K562 (cell line): Measurements from ENCODE around the gene C1orf167. TPM values are rescaled to one million over a fixed set of nuclear protein-coding genes. Genes with fewer than 3 reads are reported as not detected.

Experiments used
- ARNT ChIP-seq, 2 experiments: fragments of 450-650 bp; IDR thresholded peaks; 2 replicates each; pipeline ENCODE4 v1.6.1; 2016; ENCODE audit warnings: mild to moderate bottlenecking in 1 of 2
- ATF2 ChIP-seq: sonication (generic); formaldehyde crosslinking; IDR thresholded peaks from 2 replicates; pipeline ENCODE4 v1.8.1; 2022; ENCODE audit warnings: missing genetic modification reagents
- DIDO1 ChIP-seq: fragments of 450-650 bp; IDR thresholded peaks from 2 replicates; pipeline ENCODE4 v1.6.1; 2016; ENCODE audit warnings: low read depth, missing biosample characterization, missing genetic modification characterization
- ELF2 ChIP-seq: fragments of 250-450 bp; sonication (Bioruptor Pico); IDR thresholded peaks from 2 replicates; pipeline ENCODE4 v1.5.0; 2021; ENCODE audit warnings: mild to moderate bottlenecking
- EP400 ChIP-seq: fragments of 450-650 bp; IDR thresholded peaks from 2 replicates; pipeline ENCODE4 v1.6.1; 2017; ENCODE audit warnings: antibody characterized with exemption, mild to moderate bottlenecking, moderate library complexity
- HDAC2 ChIP-seq: fragments of 450-650 bp; IDR thresholded peaks from 2 replicates; pipeline ENCODE4 v1.6.1; 2016; ENCODE audit warnings: mild to moderate bottlenecking
- NR1H2 ChIP-seq: sonication (generic); formaldehyde crosslinking; IDR thresholded peaks from 2 replicates; pipeline ENCODE4 v1.4.0; 2020; ENCODE audit warnings: mild to moderate bottlenecking, missing genetic modification reagents
- POLR2B ChIP-seq: fragments of 450-650 bp; IDR thresholded peaks from 2 replicates; pipeline ENCODE4 v1.6.1; 2018; ENCODE audit warnings: low read depth; ENCODE audit not compliant: partially characterized antibody
- RAD51 ChIP-seq: fragments of 450-650 bp; IDR thresholded peaks from 2 replicates; pipeline ENCODE4 v1.7.1; 2016; ENCODE audit warnings: low read depth, mild to moderate bottlenecking, borderline replicate concordance
- RBM25 ChIP-seq: fragments of 200-400 bp; formaldehyde crosslinking; IDR thresholded peaks from 2 replicates; pipeline ENCODE4 v1.6.1; 2018; ENCODE audit warnings: low read length, low read depth, moderate library complexity; ENCODE audit not compliant: severe bottlenecking
- RREB1 ChIP-seq: fragments of 250-450 bp; sonication (Bioruptor Pico); IDR thresholded peaks from 2 replicates; pipeline ENCODE4 v1.4.0; 2020
- SIRT6 ChIP-seq: IDR thresholded peaks from one replicate; pipeline ENCODE4 v1.6.1; 2012; ENCODE audit warnings: low read depth, mild to moderate bottlenecking, control low read depth, inconsistent platforms, low read length, moderate library complexity
- STAT5A ChIP-seq: IDR thresholded peaks from 2 replicates; pipeline ENCODE4 v1.6.1; 2012; ENCODE audit warnings: low read length, inconsistent platforms, borderline replicate concordance
- ZBTB1 ChIP-seq: sonication (generic); formaldehyde crosslinking; IDR thresholded peaks from 2 replicates; pipeline ENCODE4 v1.8.1; 2023; ENCODE audit warnings: missing genetic modification reagents, low read depth, mild to moderate bottlenecking, borderline replicate concordance
- ZNF165 ChIP-seq: fragments of 250-450 bp; sonication (Bioruptor Pico); IDR thresholded peaks from 2 replicates; pipeline ENCODE4 v1.4.0; 2020; ENCODE audit warnings: borderline replicate concordance
- ZNF699 ChIP-seq: fragments of 250-450 bp; sonication (Bioruptor Pico); IDR thresholded peaks from 2 replicates; pipeline ENCODE4 v1.8.0; 2021; ENCODE audit warnings: mild to moderate bottlenecking, moderate library complexity; ENCODE audit not compliant: insufficient replicate concordance
- ZNF77 ChIP-seq: fragments of 250-450 bp; sonication (Bioruptor Pico); IDR thresholded peaks from 2 replicates; pipeline ENCODE4 v1.5.0; 2020
- polyA plus RNA-seq, 8 experiments: library from polyadenylated mRNA; depleted of rRNA in 4 of 8; stranded (reverse) in 5 of 8; unstranded in 3 of 8; fragments of >200 nt; fragmentation: Nextera tagmentation in 2 of 8; fragmentation: Illumina TruSeq in 1 of 8; extraction: Ambion mirVana in 2 of 8; extraction: Trizol in 1 of 8; gene quantifications; 2 replicates each; pipeline versions ENCODE4 v1.2.1 to v1.2.3, GENCODE V29; 2011 to 2014; ENCODE audit warnings: inconsistent platforms in 1 of 8, missing spikeins in 1 of 8
- total RNA-seq, 7 experiments: library from RNA; depleted of rRNA in 6 of 7; stranded (reverse); fragments of >200 nt in 6 of 7; fragmentation: Illumina TruSeq in 2 of 7; extraction: Trizol in 2 of 7; gene quantifications; 2 replicates each; pipeline versions ENCODE4 v1.2.1 to v1.2.3, GENCODE V29; 2011 to 2021; ENCODE audit warnings: low replicate concordance in 1 of 7
- TF ChIP-seq, protein P1 (sequence below), 2 experiments: fragments of 450-650 bp in 1 of 2; sonication (generic) in 1 of 2; formaldehyde crosslinking in 1 of 2; IDR thresholded peaks in 1 of 2; conservative IDR thresholded peaks in 1 of 2; 2 replicates each; pipeline versions ENCODE4 v1.6.1 to v1.8.1; 2016 to 2023; ENCODE audit warnings: mild to moderate bottlenecking in 2 of 2, moderate library complexity in 2 of 2, inconsistent platforms in 1 of 2, missing genetic modification reagents in 1 of 2
- TF ChIP-seq, protein P2 (sequence below), 2 experiments: fragments of 250-450 bp in 1 of 2; fragments of 450-650 bp in 1 of 2; sonication (Bioruptor Pico) in 1 of 2; IDR thresholded peaks; 2 replicates each; pipeline versions ENCODE4 v1.6.1 to v1.8.0; 2016 to 2021; ENCODE audit warnings: mild to moderate bottlenecking in 2 of 2, moderate library complexity in 2 of 2, missing compliant biosample characterization in 1 of 2, missing genetic modification characterization in 1 of 2

The C1orf167 gene
- total and polyA plus RNA-seq, 9 of the 15 experiments (the other 6 are each of a cell fraction or from before 2014, with no cell fraction given), result 0.22 to 0.86 (median 0.31) TPM; not detected in 2

GRCh38 chr1:11784993-11785769 lies 23.2 kb downstream of the C1orf167 start (continued):
- TF ChIP-seq RBM25 (no peak), DIDO1 (tag) (0 out of 2 replicates have a peak, but pooled peaks have one; percentile 40), ZNF165 (CRISPR knock-in tag) (no peak), STAT5A (peak; percentile 45; the same call in 1 of the 2 replicates), ARNT (IDR thresholded peaks at IDR 0.05) (no peak), NR1H2 (CRISPR knock-in tag) (no peak), HDAC2 (no peak), RAD51 (no peak), ELF2 (CRISPR knock-in tag) (0 out of 2 replicates have a peak, but pooled peaks have one; percentile 25), POLR2B (no peak), ZNF699 (CRISPR knock-in tag) (no peak), ATF2 (CRISPR knock-in tag) (no peak), SIRT6 (no peak), ZNF77 (no peak), RREB1 (no peak), EP400 (no peak), ZBTB1 (no peak)
- TF ChIP-seq, protein P1, sequence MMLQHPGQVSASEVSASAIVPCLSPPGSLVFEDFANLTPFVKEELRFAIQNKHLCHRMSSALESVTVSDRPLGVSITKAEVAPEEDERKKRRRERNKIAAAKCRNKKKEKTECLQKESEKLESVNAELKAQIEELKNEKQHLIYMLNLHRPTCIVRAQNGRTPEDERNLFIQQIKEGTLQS (IDR thresholded peaks at IDR 0.05), result no peak
- TF ChIP-seq, protein P1 (CRISPR knock-in tag; conservative IDR thresholded peaks at IDR 0.05), result no peak
- TF ChIP-seq, protein P2, sequence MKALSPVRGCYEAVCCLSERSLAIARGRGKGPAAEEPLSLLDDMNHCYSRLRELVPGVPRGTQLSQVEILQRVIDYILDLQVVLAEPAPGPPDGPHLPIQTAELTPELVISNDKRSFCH (CRISPR knock-in tag; IDR thresholded peaks at IDR 0.05), result no peak
- TF ChIP-seq, protein P2 (tag; IDR thresholded peaks at IDR 0.05), result peak; percentile 85
